SK-N-SH (cell line): ENCODE data around the gene TMEM98. TPM values are rescaled to one million over a fixed set of nuclear protein-coding genes. Genes with fewer than 3 reads are reported as not detected.

Experiments used
- CTCF ChIA-PET: fragments of 300-600, 350-600 bp; formaldehyde crosslinking; extraction: SDS; loops from one replicate; lab custom pipeline; 2021; lab: Yijun Ruan, JAX
- POLR2A ChIA-PET: fragments of 350-600 bp; sonication (Branson Sonifier 250); formaldehyde crosslinking; extraction: SDS; loops from one replicate; lab custom pipeline; 2020; ENCODE audit warnings: antibody characterized with exemption, inconsistent platforms; lab: Yijun Ruan, JAX
- DNase-seq: peaks from one replicate; pipeline ENCODE4 v3.0.0; 2012
- H2AFZ ChIP-seq: fragments of 200-600 bp; sonication (generic); 2 replicates; pipeline ENCODE4 v1.8.1; 2016; ENCODE audit warnings: antibody characterized with exemption, mild to moderate bottlenecking, low read depth
- H3F3A ChIP-seq: fragments of 200-600 bp; sonication (generic); replicated peaks from 2 replicates; pipeline ENCODE3; 2016; ENCODE audit warnings: antibody characterized with exemption, mild to moderate bottlenecking; ENCODE audit not compliant: insufficient read depth
- H3K27ac ChIP-seq, 2 experiments: fragments of 200-500 bp in 1 of 2; fragments of 200-600 bp in 1 of 2; sonication (Bioruptor generic) in 1 of 2; sonication (generic), shearing (Covaris generic) in 1 of 2; 2 replicates each; pipeline versions ENCODE4 v1.5.1 to v1.6.1; 2014 to 2016; ENCODE audit warnings: low read depth in 2 of 2, inconsistent platforms in 1 of 2, low read length in 1 of 2, mild to moderate bottlenecking in 1 of 2, mixed read lengths in 1 of 2
- H3K27me3 ChIP-seq: fragments of 200-600 bp; sonication (generic), shearing (Covaris generic); 2 replicates; pipeline ENCODE4 v1.6.1; 2016; ENCODE audit warnings: mixed run types; ENCODE audit not compliant: insufficient read depth
- H3K36me3 ChIP-seq, 2 experiments: fragments of 200-500 bp in 1 of 2; fragments of 200-600 bp in 1 of 2; sonication (Bioruptor generic) in 1 of 2; sonication (generic) in 1 of 2; replicated peaks in 1 of 2; 2 replicates each; pipeline versions ENCODE3 to v1.5.1; 2014 to 2016; ENCODE audit warnings: low read length in 1 of 2, mild to moderate bottlenecking in 1 of 2; ENCODE audit not compliant: insufficient read depth in 2 of 2, control insufficient read depth in 1 of 2
- H3K4me1 ChIP-seq, 2 experiments: fragments of 200-500 bp in 1 of 2; fragments of 200-600 bp in 1 of 2; sonication (Bioruptor generic) in 1 of 2; sonication (generic), shearing (Covaris generic) in 1 of 2; 2 replicates each; pipeline versions ENCODE4 v1.5.1 to v1.6.1; 2014 to 2016; ENCODE audit warnings: low read depth in 1 of 2, low read length in 1 of 2, mixed run types in 1 of 2; ENCODE audit not compliant: insufficient read depth in 2 of 2, control insufficient read depth in 1 of 2
- H3K4me2 ChIP-seq: fragments of 200-600 bp; sonication (generic), shearing (Covaris generic); 2 replicates; pipeline ENCODE4 v1.6.1; 2017; ENCODE audit warnings: mixed run types
- H3K4me3 ChIP-seq, 2 experiments: fragments of 200-500 bp in 1 of 2; fragments of 200-600 bp in 1 of 2; sonication (Bioruptor generic) in 1 of 2; sonication (generic), shearing (Covaris generic) in 1 of 2; 2 replicates each; pipeline versions ENCODE4 v1.5.1 to v1.8.1; 2014 to 2016; ENCODE audit warnings: low read depth in 2 of 2, inconsistent platforms in 1 of 2, low read length in 1 of 2, mild to moderate bottlenecking in 1 of 2, mixed read lengths in 1 of 2, moderate library complexity in 1 of 2
- H3K79me2 ChIP-seq: fragments of 200-600 bp; sonication (generic); 2 replicates; pipeline ENCODE4 v1.8.1; 2017; ENCODE audit warnings: mild to moderate bottlenecking; ENCODE audit not compliant: insufficient read depth
- H3K9ac ChIP-seq: fragments of 200-600 bp; sonication (generic); 2 replicates; pipeline ENCODE4 v1.6.1; 2017; ENCODE audit warnings: mixed run types
- H3K9me2 ChIP-seq: fragments of 200-600 bp; sonication (generic); 2 replicates; pipeline ENCODE4 v1.6.1; 2017; ENCODE audit warnings: mixed run types
- H3K9me3 ChIP-seq: fragments of 200-600 bp; sonication (generic); 2 replicates; pipeline ENCODE4 v1.6.1; 2017; ENCODE audit warnings: mixed run types, mild to moderate bottlenecking, moderate library complexity
- H4K20me1 ChIP-seq: fragments of 200-600 bp; sonication (generic); 2 replicates; pipeline ENCODE4 v1.6.1; 2017; ENCODE audit warnings: mild to moderate bottlenecking, mixed run types; ENCODE audit not compliant: insufficient read depth
- ELF1 ChIP-seq: IDR thresholded peaks from 2 replicates; pipeline ENCODE4 v1.4.0; 2012
- EP300 ChIP-seq, 2 experiments: IDR thresholded peaks; 2 replicates each; pipeline versions ENCODE4 v1.4.0 to v1.6.1; 2012; ENCODE audit warnings: borderline replicate concordance in 1 of 2, low read depth in 1 of 2, low read length in 1 of 2
- FOSL2 ChIP-seq: IDR thresholded peaks from 2 replicates; pipeline ENCODE4 v1.4.0; 2012; ENCODE audit warnings: low read depth, mild to moderate bottlenecking, moderate library complexity, borderline replicate concordance
- FOXM1 ChIP-seq: IDR thresholded peaks from 2 replicates; pipeline ENCODE4 v1.4.0; 2012; ENCODE audit warnings: low read depth, mild to moderate bottlenecking
- JUND ChIP-seq: IDR thresholded peaks from 2 replicates; pipeline ENCODE4 v1.4.0; 2012
- NRF1 ChIP-seq: IDR thresholded peaks from 2 replicates; pipeline ENCODE4 v1.6.1; 2012; ENCODE audit warnings: low read depth, mild to moderate bottlenecking, low read length
- POLR2AphosphoS5 ChIP-seq: IDR thresholded peaks from 2 replicates; pipeline ENCODE4 v1.6.1; 2012; ENCODE audit warnings: low read depth, low read length
- RAD21 ChIP-seq: IDR thresholded peaks from 2 replicates; pipeline ENCODE4 v1.6.1; 2012; ENCODE audit warnings: mild to moderate bottlenecking, low read length
- RFX5 ChIP-seq: IDR thresholded peaks from 2 replicates; pipeline ENCODE4 v1.6.1; 2012; ENCODE audit warnings: mild to moderate bottlenecking, improper control_type of control experiment, low read length
- RXRA ChIP-seq: IDR thresholded peaks from 2 replicates; pipeline ENCODE4 v1.4.0; 2012; ENCODE audit warnings: low read depth, mild to moderate bottlenecking, borderline replicate concordance
- TAF1 ChIP-seq: IDR thresholded peaks from 2 replicates; pipeline ENCODE4 v1.6.1; 2012; ENCODE audit warnings: low read depth, mild to moderate bottlenecking, low read length, moderate library complexity, borderline replicate concordance
- TCF12 ChIP-seq: IDR thresholded peaks from 2 replicates; pipeline ENCODE4 v1.4.0; 2012
- WGBS: methylation state at CpG from one replicate; pipeline ENCODE4 v1.1.6; 2017; ENCODE audit warnings: low lambda C conversion rate; 5-methylcytosine and 5-hydroxymethylcytosine counted together
- polyA plus RNA-seq, 3 experiments: library from polyadenylated mRNA; depleted of rRNA; stranded (reverse); fragments of >200 nt; gene quantifications; 2 replicates each; pipeline ENCODE4 v1.2.3, GENCODE V29; 2012
- TF ChIP-seq, protein P1 (sequence below): IDR thresholded peaks from 2 replicates; pipeline ENCODE4 v1.4.0; 2012; ENCODE audit warnings: low read depth
- TF ChIP-seq, protein P2 (sequence below): IDR thresholded peaks from 2 replicates; pipeline ENCODE4 v1.6.1; 2012; ENCODE audit warnings: mild to moderate bottlenecking, low read depth, low read length, moderate library complexity
- TF ChIP-seq, protein P3 (sequence below): IDR thresholded peaks from 2 replicates; pipeline ENCODE4 v1.4.0; 2012; ENCODE audit warnings: low read depth, borderline replicate concordance

Gene TMEM98
- polyA plus RNA-seq, 1 of the 3 experiments (the other 2 are of a cell fraction), result 196 TPM

DNA sequence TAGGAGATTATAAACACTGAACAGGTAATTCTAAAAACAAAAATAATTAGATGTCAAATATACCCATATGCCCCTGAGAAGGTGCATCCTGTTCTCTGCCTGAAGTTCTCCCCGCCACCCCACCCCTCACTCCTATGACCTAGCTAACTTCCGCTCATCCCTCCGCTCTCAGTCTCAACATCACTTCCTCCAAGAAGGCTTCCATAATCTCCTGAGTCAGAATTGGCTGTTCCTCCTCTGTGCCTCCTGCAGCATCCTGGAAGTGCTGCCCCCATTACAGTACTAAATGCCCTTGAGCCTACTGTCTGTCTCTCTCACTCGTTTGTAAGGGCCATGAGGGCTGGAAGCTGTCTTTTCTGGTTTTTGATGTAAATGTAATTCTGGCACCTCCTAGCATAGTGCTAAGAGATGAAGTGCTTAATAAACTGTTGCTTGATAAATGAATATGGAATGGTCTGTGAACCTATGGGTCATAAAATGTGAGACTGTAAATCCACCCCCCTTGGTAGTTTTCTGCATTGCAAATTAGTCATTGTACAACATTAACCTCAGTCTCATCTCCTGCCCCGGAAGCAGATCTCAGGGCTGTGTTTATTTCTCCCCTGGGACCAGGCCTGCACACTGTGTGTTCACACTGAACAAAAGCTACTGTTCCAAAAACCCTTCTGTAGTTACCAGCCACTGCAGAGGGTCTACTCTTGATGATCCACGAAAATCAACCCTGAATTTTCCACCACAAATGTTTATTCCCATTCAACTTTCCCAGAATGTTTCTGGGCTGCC is 47.1 kb upstream of the TMEM98 start (continued):
- TF ChIP-seq, protein P1, sequence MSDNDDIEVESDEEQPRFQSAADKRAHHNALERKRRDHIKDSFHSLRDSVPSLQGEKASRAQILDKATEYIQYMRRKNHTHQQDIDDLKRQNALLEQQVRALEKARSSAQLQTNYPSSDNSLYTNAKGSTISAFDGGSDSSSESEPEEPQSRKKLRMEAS, result no peak
- TF ChIP-seq FOSL2 (no peak), POLR2AphosphoS5 (no peak), RAD21 (no peak), NRF1 (no peak)

DNA sequence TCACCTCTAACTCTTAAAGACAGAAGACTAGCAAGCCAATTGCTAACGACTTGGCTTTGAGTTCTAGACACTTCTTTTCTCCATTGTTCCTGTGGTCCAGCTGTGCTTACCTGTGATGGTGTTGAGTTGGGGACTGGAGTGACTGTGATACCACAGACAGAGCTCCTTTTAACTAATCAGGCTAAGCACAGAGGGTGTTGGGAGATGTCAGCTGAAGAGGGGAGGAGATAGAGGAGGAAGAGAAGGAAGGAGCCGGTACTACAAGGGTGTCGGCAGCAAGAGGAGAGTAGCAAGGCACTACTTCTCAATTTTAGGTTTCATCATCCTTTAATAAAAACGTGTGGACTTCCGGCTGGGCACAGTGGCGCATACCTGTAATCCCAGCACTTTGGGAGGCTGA is 45.9 kb upstream of the TMEM98 start:
- CTCF ChIA-PET, result interaction anchor here (1.0 to 2.0 kb wide), 2 partner anchors 99 to 116 kb away, joined by 3 to 7 read pairs; no protein-coding TSS in a partner anchor
- no peak for DNase-seq
- Histone ChIP-seq H4K20me1 (no peaks in the 10 kb centered on the region), H3K9me3 (no peaks in the 10 kb centered on the region), H3K79me2 (no peaks in the 10 kb centered on the region), H3F3A (no peaks in the 10 kb centered on the region), H3K36me3 (no peaks in the 10 kb centered on the region), H3K4me1 (peaks cover 0 to 3% of the 10 kb centered on the region in 2 experiments; a peak in 1 of 4 replicates), H2AFZ (no peak overlapping the region), H3K9me2 (no peaks in the 10 kb centered on the region), H3K9ac (no peak overlapping the region), H3K27me3 (no peaks in the 10 kb centered on the region), H3K27ac (no peak overlapping the region), H3K4me3 (no peak overlapping the region), H3K4me2 (no peak overlapping the region)
- WGBS, result 78% methylated on average over 6 of the region's 6 CpGs
- POLR2A ChIA-PET, result no interaction called here
- TF ChIP-seq, protein P2, sequence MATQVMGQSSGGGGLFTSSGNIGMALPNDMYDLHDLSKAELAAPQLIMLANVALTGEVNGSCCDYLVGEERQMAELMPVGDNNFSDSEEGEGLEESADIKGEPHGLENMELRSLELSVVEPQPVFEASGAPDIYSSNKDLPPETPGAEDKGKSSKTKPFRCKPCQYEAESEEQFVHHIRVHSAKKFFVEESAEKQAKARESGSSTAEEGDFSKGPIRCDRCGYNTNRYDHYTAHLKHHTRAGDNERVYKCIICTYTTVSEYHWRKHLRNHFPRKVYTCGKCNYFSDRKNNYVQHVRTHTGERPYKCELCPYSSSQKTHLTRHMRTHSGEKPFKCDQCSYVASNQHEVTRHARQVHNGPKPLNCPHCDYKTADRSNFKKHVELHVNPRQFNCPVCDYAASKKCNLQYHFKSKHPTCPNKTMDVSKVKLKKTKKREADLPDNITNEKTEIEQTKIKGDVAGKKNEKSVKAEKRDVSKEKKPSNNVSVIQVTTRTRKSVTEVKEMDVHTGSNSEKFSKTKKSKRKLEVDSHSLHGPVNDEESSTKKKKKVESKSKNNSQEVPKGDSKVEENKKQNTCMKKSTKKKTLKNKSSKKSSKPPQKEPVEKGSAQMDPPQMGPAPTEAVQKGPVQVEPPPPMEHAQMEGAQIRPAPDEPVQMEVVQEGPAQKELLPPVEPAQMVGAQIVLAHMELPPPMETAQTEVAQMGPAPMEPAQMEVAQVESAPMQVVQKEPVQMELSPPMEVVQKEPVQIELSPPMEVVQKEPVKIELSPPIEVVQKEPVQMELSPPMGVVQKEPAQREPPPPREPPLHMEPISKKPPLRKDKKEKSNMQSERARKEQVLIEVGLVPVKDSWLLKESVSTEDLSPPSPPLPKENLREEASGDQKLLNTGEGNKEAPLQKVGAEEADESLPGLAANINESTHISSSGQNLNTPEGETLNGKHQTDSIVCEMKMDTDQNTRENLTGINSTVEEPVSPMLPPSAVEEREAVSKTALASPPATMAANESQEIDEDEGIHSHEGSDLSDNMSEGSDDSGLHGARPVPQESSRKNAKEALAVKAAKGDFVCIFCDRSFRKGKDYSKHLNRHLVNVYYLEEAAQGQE, result no peak
- no peak for TF ChIP-seq RFX5

DNA sequence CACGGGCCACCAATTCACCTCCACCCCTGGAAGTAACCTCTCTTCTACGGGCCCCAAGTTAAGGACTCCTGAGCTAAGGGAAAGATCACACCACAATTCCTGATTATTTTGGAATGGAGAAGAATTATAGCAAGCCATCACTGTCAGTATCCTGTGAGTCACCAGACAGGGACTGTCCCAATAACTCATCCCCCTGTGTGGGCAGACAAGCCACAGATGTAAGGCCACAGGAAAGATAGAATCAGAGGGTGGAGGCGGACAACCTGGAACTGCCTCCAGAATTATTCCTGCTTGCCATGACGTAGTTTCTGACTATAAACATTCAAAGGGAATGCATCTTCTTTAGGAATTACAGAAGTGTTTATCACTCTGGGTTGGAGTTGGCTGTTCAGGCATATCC is 45.2 kb upstream of the TMEM98 start:
- Histone ChIP-seq H3F3A (no peaks in the 10 kb centered on the region), H3K27me3 (no peaks in the 10 kb centered on the region), H3K4me3 (no peak overlapping the region), H3K36me3 (no peaks in the 10 kb centered on the region), H3K9me2 (no peaks in the 10 kb centered on the region), H4K20me1 (no peaks in the 10 kb centered on the region), H3K79me2 (no peaks in the 10 kb centered on the region), H3K27ac (no peak overlapping the region), H3K4me2 (no peak overlapping the region), H3K4me1 (no peaks in the 10 kb centered on the region; a peak in 1 of 4 replicates), H3K9ac (no peak overlapping the region), H2AFZ (no peak overlapping the region), H3K9me3 (no peaks in the 10 kb centered on the region)
- CTCF ChIA-PET, result interaction anchor here (1.0 to 1.2 kb wide), 4 partner anchors 27 to 421 kb away, joined by 3 to 6 read pairs (median 3); no protein-coding TSS in a partner anchor
- POLR2A ChIA-PET, result no interaction called here
- no peak for DNase-seq
- WGBS, result 39% methylated on average over 3 of the region's 4 CpGs
- peak; percentile 47; the same call in 1 of the 2 replicates for TF ChIP-seq TCF12
- TF ChIP-seq RAD21, result no peak
- TF ChIP-seq, protein P2, result no peak
- no peak for TF ChIP-seq FOXM1
- no peak for TF ChIP-seq EP300 (IDR thresholded peaks at IDR 0.05; ENCODE audit: borderline replicate concordance in 1 of 2, low read depth in 1 of 2, low read length in 1 of 2)
- TF ChIP-seq TAF1, result no peak
- TF ChIP-seq NRF1, result no peak
- peak; percentile 10; the same call in 1 of the 2 replicates for TF ChIP-seq JUND
- TF ChIP-seq, protein P3, sequence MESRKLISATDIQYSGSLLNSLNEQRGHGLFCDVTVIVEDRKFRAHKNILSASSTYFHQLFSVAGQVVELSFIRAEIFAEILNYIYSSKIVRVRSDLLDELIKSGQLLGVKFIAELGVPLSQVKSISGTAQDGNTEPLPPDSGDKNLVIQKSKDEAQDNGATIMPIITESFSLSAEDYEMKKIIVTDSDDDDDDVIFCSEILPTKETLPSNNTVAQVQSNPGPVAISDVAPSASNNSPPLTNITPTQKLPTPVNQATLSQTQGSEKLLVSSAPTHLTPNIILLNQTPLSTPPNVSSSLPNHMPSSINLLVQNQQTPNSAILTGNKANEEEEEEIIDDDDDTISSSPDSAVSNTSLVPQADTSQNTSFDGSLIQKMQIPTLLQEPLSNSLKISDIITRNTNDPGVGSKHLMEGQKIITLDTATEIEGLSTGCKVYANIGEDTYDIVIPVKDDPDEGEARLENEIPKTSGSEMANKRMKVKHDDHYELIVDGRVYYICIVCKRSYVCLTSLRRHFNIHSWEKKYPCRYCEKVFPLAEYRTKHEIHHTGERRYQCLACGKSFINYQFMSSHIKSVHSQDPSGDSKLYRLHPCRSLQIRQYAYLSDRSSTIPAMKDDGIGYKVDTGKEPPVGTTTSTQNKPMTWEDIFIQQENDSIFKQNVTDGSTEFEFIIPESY, result no peak
- TF ChIP-seq RXRA, result no peak
- TF ChIP-seq ELF1, result no peak
